HepG2 (cell line): ENCODE measurements around the gene SNCG. TPM values are rescaled to one million over a fixed set of nuclear protein-coding genes. Genes with fewer than 3 reads are reported as not detected.

Source experiments
- FOXC1 ChIP-seq: sonication (generic); formaldehyde crosslinking; IDR thresholded peaks from 2 replicates; pipeline ENCODE4 v1.8.0; 2022; ENCODE audit warnings: mild to moderate bottlenecking, missing genetic modification reagents, borderline replicate concordance
- ZC3H13 ChIP-seq: sonication (generic); formaldehyde crosslinking; IDR thresholded peaks from 2 replicates; pipeline ENCODE4 v1.8.1; 2023; ENCODE audit warnings: mild to moderate bottlenecking, missing genetic modification reagents, moderate library complexity
- ZNF124 ChIP-seq: sonication (generic); formaldehyde crosslinking; IDR thresholded peaks from 2 replicates; pipeline ENCODE4 v1.4.0; 2020; ENCODE audit warnings: missing genetic modification reagents
- polyA plus RNA-seq, 8 experiments: library from polyadenylated mRNA; depleted of rRNA in 3 of 8; stranded (reverse) in 7 of 8; unstranded in 1 of 8; fragments of >200 nt; fragmentation: Illumina TruSeq in 4 of 8; extraction: Trizol in 4 of 8; gene quantifications; 2 replicates each; pipeline versions ENCODE4 v1.2.1 to v1.2.3, GENCODE V29; 2011 to 2016; ENCODE audit warnings: low read depth in 4 of 8, missing spikeins in 1 of 8, mixed read lengths in 1 of 8; ENCODE audit not compliant: insufficient read depth in 1 of 8
- total RNA-seq, 5 experiments: library from RNA; depleted of rRNA; stranded (reverse); fragments of >200 nt; fragmentation: Illumina TruSeq; extraction: Trizol; gene quantifications; 2 replicates each; pipeline ENCODE4 v1.2.3, GENCODE V29; 2016; ENCODE audit warnings: low read depth in 1 of 5
- TF ChIP-seq, protein P1 (sequence below), 2 experiments: sonication (generic) in 1 of 2; formaldehyde crosslinking in 1 of 2; IDR thresholded peaks; 2 replicates each; pipeline versions ENCODE4 v1.6.1 to v1.9.0; 2014 to 2022; ENCODE audit warnings: antibody characterized with exemption in 1 of 2, borderline replicate concordance in 1 of 2, inconsistent platforms in 1 of 2, low read depth in 1 of 2, missing genetic modification reagents in 1 of 2
- TF ChIP-seq, protein P2 (sequence below): sonication (generic); formaldehyde crosslinking; IDR thresholded peaks from 2 replicates; pipeline ENCODE4 v1.5.0; 2020; ENCODE audit warnings: mild to moderate bottlenecking, missing genetic modification reagents, borderline replicate concordance

Gene SNCG
- total and polyA plus RNA-seq, 2 of the 13 experiments (the other 11 are each of a cell fraction or from before 2014, with no cell fraction given) = 0.22 to 0.91 TPM

DNA sequence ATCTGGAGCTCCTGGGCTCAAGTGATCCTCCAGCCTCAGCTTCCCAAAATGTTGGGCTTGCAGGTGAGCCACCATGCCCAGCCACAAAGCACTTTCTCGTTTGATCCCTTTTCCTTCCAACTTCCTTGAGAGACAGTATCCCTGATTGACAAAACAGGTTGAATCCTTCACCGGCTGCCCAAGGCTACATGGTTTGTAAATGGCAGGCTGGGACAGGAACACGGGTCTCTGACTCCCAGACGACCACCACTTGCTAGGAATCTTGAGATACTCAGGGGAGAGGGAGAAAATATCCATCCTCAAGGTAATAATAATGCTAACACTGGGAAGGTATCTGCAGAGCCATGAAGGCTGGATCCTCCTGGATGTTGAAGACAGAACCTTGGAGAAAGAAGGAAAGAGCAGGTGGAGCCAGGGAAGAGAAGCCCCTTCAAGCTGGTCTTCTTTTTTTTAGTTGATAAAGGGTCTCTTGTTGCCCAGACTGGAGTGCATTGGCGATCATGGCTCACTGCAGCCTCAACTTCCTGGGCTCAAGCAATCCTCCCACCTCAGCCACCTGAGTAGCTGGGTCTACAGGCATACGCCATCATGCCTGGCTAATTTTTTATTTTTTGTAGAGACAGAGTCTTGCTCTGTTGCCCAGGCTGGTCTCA is 20.8 kb upstream of the SNCG start (continued):
- TF ChIP-seq, protein P1, sequence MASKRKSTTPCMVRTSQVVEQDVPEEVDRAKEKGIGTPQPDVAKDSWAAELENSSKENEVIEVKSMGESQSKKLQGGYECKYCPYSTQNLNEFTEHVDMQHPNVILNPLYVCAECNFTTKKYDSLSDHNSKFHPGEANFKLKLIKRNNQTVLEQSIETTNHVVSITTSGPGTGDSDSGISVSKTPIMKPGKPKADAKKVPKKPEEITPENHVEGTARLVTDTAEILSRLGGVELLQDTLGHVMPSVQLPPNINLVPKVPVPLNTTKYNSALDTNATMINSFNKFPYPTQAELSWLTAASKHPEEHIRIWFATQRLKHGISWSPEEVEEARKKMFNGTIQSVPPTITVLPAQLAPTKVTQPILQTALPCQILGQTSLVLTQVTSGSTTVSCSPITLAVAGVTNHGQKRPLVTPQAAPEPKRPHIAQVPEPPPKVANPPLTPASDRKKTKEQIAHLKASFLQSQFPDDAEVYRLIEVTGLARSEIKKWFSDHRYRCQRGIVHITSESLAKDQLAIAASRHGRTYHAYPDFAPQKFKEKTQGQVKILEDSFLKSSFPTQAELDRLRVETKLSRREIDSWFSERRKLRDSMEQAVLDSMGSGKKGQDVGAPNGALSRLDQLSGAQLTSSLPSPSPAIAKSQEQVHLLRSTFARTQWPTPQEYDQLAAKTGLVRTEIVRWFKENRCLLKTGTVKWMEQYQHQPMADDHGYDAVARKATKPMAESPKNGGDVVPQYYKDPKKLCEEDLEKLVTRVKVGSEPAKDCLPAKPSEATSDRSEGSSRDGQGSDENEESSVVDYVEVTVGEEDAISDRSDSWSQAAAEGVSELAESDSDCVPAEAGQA (IDR thresholded peaks at IDR 0.05; ENCODE audit: low read depth) = no peak
- TF ChIP-seq, protein P1 (CRISPR knock-in tag; IDR thresholded peaks at IDR 0.05; ENCODE audit: borderline replicate concordance) = no peak
- TF ChIP-seq, protein P2, sequence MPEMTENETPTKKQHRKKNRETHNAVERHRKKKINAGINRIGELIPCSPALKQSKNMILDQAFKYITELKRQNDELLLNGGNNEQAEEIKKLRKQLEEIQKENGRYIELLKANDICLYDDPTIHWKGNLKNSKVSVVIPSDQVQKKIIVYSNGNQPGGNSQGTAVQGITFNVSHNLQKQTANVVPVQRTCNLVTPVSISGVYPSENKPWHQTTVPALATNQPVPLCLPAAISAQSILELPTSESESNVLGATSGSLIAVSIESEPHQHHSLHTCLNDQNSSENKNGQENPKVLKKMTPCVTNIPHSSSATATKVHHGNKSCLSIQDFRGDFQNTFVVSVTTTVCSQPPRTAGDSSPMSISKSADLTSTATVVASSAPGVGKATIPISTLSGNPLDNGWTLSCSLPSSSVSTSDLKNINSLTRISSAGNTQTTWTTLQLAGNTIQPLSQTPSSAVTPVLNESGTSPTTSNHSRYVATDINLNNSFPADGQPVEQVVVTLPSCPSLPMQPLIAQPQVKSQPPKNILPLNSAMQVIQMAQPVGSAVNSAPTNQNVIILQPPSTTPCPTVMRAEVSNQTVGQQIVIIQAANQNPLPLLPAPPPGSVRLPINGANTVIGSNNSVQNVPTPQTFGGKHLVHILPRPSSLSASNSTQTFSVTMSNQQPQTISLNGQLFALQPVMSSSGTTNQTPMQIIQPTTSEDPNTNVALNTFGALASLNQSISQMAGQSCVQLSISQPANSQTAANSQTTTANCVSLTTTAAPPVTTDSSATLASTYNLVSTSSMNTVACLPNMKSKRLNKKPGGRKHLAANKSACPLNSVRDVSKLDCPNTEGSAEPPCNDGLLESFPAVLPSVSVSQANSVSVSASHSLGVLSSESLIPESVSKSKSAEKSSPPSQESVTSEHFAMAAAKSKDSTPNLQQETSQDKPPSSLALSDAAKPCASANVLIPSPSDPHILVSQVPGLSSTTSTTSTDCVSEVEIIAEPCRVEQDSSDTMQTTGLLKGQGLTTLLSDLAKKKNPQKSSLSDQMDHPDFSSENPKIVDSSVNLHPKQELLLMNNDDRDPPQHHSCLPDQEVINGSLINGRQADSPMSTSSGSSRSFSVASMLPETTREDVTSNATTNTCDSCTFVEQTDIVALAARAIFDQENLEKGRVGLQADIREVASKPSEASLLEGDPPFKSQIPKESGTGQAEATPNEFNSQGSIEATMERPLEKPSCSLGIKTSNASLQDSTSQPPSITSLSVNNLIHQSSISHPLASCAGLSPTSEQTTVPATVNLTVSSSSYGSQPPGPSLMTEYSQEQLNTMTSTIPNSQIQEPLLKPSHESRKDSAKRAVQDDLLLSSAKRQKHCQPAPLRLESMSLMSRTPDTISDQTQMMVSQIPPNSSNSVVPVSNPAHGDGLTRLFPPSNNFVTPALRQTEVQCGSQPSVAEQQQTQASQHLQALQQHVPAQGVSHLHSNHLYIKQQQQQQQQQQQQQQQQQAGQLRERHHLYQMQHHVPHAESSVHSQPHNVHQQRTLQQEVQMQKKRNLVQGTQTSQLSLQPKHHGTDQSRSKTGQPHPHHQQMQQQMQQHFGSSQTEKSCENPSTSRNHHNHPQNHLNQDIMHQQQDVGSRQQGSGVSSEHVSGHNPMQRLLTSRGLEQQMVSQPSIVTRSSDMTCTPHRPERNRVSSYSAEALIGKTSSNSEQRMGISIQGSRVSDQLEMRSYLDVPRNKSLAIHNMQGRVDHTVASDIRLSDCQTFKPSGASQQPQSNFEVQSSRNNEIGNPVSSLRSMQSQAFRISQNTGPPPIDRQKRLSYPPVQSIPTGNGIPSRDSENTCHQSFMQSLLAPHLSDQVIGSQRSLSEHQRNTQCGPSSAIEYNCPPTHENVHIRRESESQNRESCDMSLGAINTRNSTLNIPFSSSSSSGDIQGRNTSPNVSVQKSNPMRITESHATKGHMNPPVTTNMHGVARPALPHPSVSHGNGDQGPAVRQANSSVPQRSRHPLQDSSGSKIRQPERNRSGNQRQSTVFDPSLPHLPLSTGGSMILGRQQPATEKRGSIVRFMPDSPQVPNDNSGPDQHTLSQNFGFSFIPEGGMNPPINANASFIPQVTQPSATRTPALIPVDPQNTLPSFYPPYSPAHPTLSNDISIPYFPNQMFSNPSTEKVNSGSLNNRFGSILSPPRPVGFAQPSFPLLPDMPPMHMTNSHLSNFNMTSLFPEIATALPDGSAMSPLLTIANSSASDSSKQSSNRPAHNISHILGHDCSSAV (CRISPR knock-in tag) = no peak
- no peak for TF ChIP-seq ZC3H13
- no peak for TF ChIP-seq ZNF124 (CRISPR knock-in tag)
- TF ChIP-seq FOXC1 (CRISPR knock-in tag) = no peak
